ENCODE data around the gene LRRC56. TPM values are rescaled to one million over a fixed set of nuclear protein-coding genes. Genes with fewer than 3 reads are reported as not detected.

LRRC56 gene
- total RNA-seq, 1 donor from 2014 or later, result 0.82 TPM

DNA sequence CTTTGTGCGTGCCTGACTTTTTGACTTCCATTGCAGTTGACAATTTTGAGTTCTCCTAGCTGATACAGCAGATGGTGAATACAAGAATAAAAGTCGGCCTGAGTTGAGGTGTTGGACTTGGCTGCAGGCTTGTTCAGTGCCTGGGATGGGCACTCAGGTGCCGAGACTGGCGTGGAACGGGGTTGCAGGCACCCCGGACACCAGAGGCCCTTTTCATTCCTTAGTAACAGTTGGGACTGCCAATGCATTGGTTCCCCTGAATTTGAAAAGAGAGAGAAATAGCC is 40.2 kb downstream of the LRRC56 start:
- Histone ChIP-seq H3K4me3 (ENCODE audit: insufficient read depth, low read depth, low read length) (peak overlapping the region; percentile 98), H3K9me3 (ENCODE audit: insufficient read depth, low read depth, low read length) (no peaks in the 10 kb centered on the region), H3K36me3 (ENCODE audit: insufficient read depth, low read length) (peaks cover 3% of the 10 kb centered on the region), H3K79me2 (ENCODE audit: insufficient read depth, low read length) (peaks cover 57% of the 10 kb centered on the region), H3K9ac (ENCODE audit: low read length) (peak overlapping the region; percentile 99), H3K27ac (ENCODE audit: low read depth, low read length) (peak overlapping the region; percentile 84), H3K27me3 (ENCODE audit: insufficient read depth, low read length) (peaks cover 6% of the 10 kb centered on the region), H4K20me1 (ENCODE audit: insufficient read depth, low read length) (peaks cover 53% of the 10 kb centered on the region), H3K4me2 (ENCODE audit: low read length) (peak overlapping the region; percentile 96), H2AFZ (ENCODE audit: low read depth, low read length) (no peak overlapping the region), H3K4me1 (ENCODE audit: insufficient read depth, low read length) (peaks cover 16% of the 10 kb centered on the region)
- TF ChIP-seq, protein P1, sequence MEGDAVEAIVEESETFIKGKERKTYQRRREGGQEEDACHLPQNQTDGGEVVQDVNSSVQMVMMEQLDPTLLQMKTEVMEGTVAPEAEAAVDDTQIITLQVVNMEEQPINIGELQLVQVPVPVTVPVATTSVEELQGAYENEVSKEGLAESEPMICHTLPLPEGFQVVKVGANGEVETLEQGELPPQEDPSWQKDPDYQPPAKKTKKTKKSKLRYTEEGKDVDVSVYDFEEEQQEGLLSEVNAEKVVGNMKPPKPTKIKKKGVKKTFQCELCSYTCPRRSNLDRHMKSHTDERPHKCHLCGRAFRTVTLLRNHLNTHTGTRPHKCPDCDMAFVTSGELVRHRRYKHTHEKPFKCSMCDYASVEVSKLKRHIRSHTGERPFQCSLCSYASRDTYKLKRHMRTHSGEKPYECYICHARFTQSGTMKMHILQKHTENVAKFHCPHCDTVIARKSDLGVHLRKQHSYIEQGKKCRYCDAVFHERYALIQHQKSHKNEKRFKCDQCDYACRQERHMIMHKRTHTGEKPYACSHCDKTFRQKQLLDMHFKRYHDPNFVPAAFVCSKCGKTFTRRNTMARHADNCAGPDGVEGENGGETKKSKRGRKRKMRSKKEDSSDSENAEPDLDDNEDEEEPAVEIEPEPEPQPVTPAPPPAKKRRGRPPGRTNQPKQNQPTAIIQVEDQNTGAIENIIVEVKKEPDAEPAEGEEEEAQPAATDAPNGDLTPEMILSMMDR (IDR thresholded peaks at IDR 0.05; ENCODE audit: insufficient read depth, low read depth, low read length), result no peak
- no peak for TF ChIP-seq EZH2 (IDR thresholded peaks at IDR 0.05; ENCODE audit: insufficient read depth, low read length)
- DNase-seq (ENCODE audit: low read depth) (no peak), FAIRE-seq (no peak)
- H3K27ac Mint-ChIP-seq (ENCODE audit: unreplicated experiment), result peak overlapping the region; percentile 92
- peaks cover 12% of the 10 kb centered on the region for H3K36me3 Mint-ChIP-seq (ENCODE audit: low read depth, unreplicated experiment)
- peak overlapping the region; percentile 98 for H3K4me3 Mint-ChIP-seq (ENCODE audit: unreplicated experiment)
- peaks cover 17% of the 10 kb centered on the region for H3K27me3 Mint-ChIP-seq (ENCODE audit: low read depth, unreplicated experiment)
- peaks cover 39% of the 10 kb centered on the region for H3K4me1 Mint-ChIP-seq (ENCODE audit: low read depth, unreplicated experiment)
- no peaks in the 10 kb centered on the region for H3K9me3 Mint-ChIP-seq (ENCODE audit: unreplicated experiment)

DNA sequence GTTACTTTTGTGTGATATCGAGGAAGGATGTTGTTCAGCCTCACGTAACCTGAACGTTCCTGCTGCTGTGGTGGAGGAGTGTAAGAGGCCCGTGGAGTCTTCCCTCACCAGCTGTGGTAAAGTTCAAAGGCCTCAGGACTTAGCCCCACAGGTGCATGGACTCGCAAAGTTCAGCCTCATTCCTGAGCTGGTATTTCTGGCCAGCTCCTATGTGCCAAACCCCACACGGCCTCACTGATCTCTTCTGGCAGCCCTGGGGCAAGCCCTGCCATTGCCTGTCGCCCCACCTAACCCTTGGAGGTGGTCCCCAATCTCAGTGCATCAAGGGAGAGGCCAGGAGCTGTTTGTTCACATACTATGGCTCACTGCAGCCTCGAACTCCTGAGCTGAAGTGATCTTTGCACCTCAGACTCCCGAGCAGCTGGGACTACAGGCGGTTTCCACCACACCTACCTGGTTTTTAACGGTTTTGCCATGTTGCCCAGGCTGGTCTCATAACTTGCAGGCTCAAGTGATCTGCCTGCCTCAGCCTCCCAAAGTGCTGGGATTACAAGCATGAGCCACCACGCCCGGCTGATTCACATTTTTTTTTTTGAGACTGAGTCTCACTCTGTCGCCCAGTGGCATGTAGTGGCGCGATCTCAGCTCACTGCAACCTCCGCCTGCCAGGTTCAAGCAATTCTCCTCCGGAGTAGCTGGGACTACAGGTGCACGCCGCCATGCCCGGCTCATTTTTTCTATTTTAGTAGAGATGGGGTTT is 41.1 kb downstream of the LRRC56 start:
- FAIRE-seq (no peak), DNase-seq (ENCODE audit: low read depth) (no peak)
- Histone ChIP-seq H3K9me3 (ENCODE audit: insufficient read depth, low read depth, low read length) (no peaks in the 10 kb centered on the region), H3K27ac (ENCODE audit: low read depth, low read length) (no peak overlapping the region), H4K20me1 (ENCODE audit: insufficient read depth, low read length) (peaks cover 58% of the 10 kb centered on the region), H3K4me2 (ENCODE audit: low read length) (peak overlapping the region; percentile 96), H3K36me3 (ENCODE audit: insufficient read depth, low read length) (peaks cover 5% of the 10 kb centered on the region), H3K79me2 (ENCODE audit: insufficient read depth, low read length) (peaks cover 61% of the 10 kb centered on the region), H3K4me3 (ENCODE audit: insufficient read depth, low read depth, low read length) (peak overlapping the region; percentile 98), H3K27me3 (ENCODE audit: insufficient read depth, low read length) (peaks cover 6% of the 10 kb centered on the region), H3K9ac (ENCODE audit: low read length) (peak overlapping the region; percentile 99), H3K4me1 (ENCODE audit: insufficient read depth, low read length) (peaks cover 16% of the 10 kb centered on the region), H2AFZ (ENCODE audit: low read depth, low read length) (no peak overlapping the region)
- H3K4me3 Mint-ChIP-seq (ENCODE audit: unreplicated experiment), result peak overlapping the region; percentile 98
- TF ChIP-seq EZH2 (IDR thresholded peaks at IDR 0.05; ENCODE audit: insufficient read depth, low read length), result no peak
- TF ChIP-seq, protein P1 (IDR thresholded peaks at IDR 0.05; ENCODE audit: insufficient read depth, low read depth, low read length), result no peak
- H3K27me3 Mint-ChIP-seq (ENCODE audit: low read depth, unreplicated experiment), result peaks cover 13% of the 10 kb centered on the region
- peaks cover 39% of the 10 kb centered on the region for H3K4me1 Mint-ChIP-seq (ENCODE audit: low read depth, unreplicated experiment)
- H3K27ac Mint-ChIP-seq (ENCODE audit: unreplicated experiment), result peak overlapping the region; percentile 26
- H3K36me3 Mint-ChIP-seq (ENCODE audit: low read depth, unreplicated experiment), result peaks cover 12% of the 10 kb centered on the region
- H3K9me3 Mint-ChIP-seq (ENCODE audit: unreplicated experiment), result no peaks in the 10 kb centered on the region

All from astrocyte (in vitro differentiated cells and primary cell).